HG03039 (cell line): ENCODE data around the gene DOCK9.
"Not testable (repeated sequence)": the region's sequence is repeated elsewhere in the genome, so short reads cannot be mapped to it uniquely, and the experiment has no call there.

Source experiments
- ATAC-seq: cut with Tn5 transposase; IDR thresholded peaks from one replicate; pipeline ENCODE4 v1.9.1; 2021; ENCODE audit warnings: mild to moderate bottlenecking, moderate library complexity; ENCODE audit not compliant: unreplicated experiment

Gene DOCK9

GRCh38 chr13:98919566-98919965 lies 58.3 kb downstream of the DOCK9 start:
- ATAC-seq: no peak

- no peak for ATAC-seq
Observed at GRCh38 chr13:98918771-98919170, 59.1 kb downstream of the DOCK9 start.

- ATAC-seq: no peak
Observed at GRCh38 chr13:98917116-98917515, 60.7 kb downstream of the DOCK9 start.

GRCh38 chr13:98916403-98916802 lies 61.5 kb downstream of the DOCK9 start:
- no peak for ATAC-seq

GRCh38 chr13:98915981-98916380 lies 61.9 kb downstream of the DOCK9 start:
- no peak for ATAC-seq

- no peak for ATAC-seq
Observed at GRCh38 chr13:98915563-98915962, 62.3 kb downstream of the DOCK9 start.

GRCh38 chr13:98913741-98914140 lies 64.1 kb downstream of the DOCK9 start:
- no peak for ATAC-seq

GRCh38 chr13:98912846-98913245 lies 65.0 kb downstream of the DOCK9 start:
- no peak for ATAC-seq

GRCh38 chr13:98910501-98910951 lies 67.3 kb downstream of the DOCK9 start:
- no peak for ATAC-seq

- ATAC-seq: no peak
Observed at GRCh38 chr13:98909016-98909415, 68.8 kb downstream of the DOCK9 start.

GRCh38 chr13:98906746-98907502 lies 70.9 kb downstream of the DOCK9 start:
- no peak for ATAC-seq

- no peak for ATAC-seq
Observed at GRCh38 chr13:98905199-98905598, 72.7 kb downstream of the DOCK9 start.

GRCh38 chr13:98900442-98900841 lies 77.4 kb downstream of the DOCK9 start:
- no peak for ATAC-seq

GRCh38 chr13:98897706-98898105 lies 80.2 kb downstream of the DOCK9 start:
- ATAC-seq: no peak

GRCh38 chr13:98896868-98897144 lies 81.1 kb downstream of the DOCK9 start:
- ATAC-seq: no peak

GRCh38 chr13:98896083-98896867 lies 81.6 kb downstream of the DOCK9 start:
- ATAC-seq: no peak

- ATAC-seq: not testable (repeated sequence)
Observed at GRCh38 chr13:98894814-98895213, 83.0 kb downstream of the DOCK9 start.

- ATAC-seq: no peak
Observed at GRCh38 chr13:98893371-98893770, 84.5 kb downstream of the DOCK9 start.

- no peak for ATAC-seq
Observed at GRCh38 chr13:98892821-98893220, 85.0 kb downstream of the DOCK9 start.

GRCh38 chr13:98892077-98892476 lies 85.8 kb downstream of the DOCK9 start:
- no peak for ATAC-seq

- ATAC-seq: no peak
Observed at GRCh38 chr13:98890925-98891324, 86.9 kb downstream of the DOCK9 start.

- no peak for ATAC-seq
Observed at GRCh38 chr13:98890186-98890585, 87.7 kb downstream of the DOCK9 start.
